Measurements from ENCODE around the gene KLF3. TPM values are rescaled to one million over a fixed set of nuclear protein-coding genes. Genes with fewer than 3 reads are reported as not detected.

The KLF3 gene
- total RNA-seq, 6 experiments from 2014 or later: 21.3 to 37.6 (median 26.8) TPM

DNA sequence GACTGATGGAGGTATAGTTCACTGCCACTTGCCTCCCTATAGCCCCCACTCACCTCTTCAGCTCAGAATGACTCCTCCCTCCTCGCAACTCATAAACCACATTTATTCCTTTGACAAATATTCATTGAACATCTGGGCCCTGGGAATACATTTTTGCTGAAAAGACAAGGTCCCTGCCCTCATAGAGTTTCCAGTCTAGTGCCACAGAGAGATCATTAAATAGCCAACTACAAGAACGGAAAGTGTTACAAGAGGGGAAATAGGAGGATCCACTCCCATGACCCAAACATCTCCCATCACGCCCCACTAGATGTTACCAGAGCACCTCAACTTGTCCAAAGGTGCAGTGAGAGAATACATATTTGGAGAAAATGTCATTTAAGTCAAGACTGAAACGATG, 3.2 kb upstream of the KLF3 start:
- TF ChIP-seq, protein P1, sequence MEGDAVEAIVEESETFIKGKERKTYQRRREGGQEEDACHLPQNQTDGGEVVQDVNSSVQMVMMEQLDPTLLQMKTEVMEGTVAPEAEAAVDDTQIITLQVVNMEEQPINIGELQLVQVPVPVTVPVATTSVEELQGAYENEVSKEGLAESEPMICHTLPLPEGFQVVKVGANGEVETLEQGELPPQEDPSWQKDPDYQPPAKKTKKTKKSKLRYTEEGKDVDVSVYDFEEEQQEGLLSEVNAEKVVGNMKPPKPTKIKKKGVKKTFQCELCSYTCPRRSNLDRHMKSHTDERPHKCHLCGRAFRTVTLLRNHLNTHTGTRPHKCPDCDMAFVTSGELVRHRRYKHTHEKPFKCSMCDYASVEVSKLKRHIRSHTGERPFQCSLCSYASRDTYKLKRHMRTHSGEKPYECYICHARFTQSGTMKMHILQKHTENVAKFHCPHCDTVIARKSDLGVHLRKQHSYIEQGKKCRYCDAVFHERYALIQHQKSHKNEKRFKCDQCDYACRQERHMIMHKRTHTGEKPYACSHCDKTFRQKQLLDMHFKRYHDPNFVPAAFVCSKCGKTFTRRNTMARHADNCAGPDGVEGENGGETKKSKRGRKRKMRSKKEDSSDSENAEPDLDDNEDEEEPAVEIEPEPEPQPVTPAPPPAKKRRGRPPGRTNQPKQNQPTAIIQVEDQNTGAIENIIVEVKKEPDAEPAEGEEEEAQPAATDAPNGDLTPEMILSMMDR (IDR thresholded peaks at IDR 0.05): no peak
- TF ChIP-seq POLR2A (IDR thresholded peaks at IDR 0.05): no peak
- no peaks in the 10 kb centered on the region for H3K9me3 ChIP-seq
- ATAC-seq (no peak), DNase-seq (no peak)
- no peaks in the 10 kb centered on the region for H3K36me3 ChIP-seq
- H3K4me1 ChIP-seq: peaks cover 0 to 5% (median 0%) of the 10 kb centered on the region in 4 donors
- no peak overlapping the region for H3K27ac ChIP-seq
- H3K4me3 ChIP-seq: no peak overlapping the region
- H3K27me3 ChIP-seq: no peaks in the 10 kb centered on the region
- intact Hi-C loops (cut with DNase I): loop anchor here (10.0 kb wide), 2 partner anchors 276 to 336 kb away; no protein-coding TSS in a partner anchor
- 98% methylated on average over 4 of the region's 4 CpGs for WGBS (ENCODE audit: insufficient coverage, low coverage, low lambda C conversion rate, missing lambda C conversion rate)

DNA sequence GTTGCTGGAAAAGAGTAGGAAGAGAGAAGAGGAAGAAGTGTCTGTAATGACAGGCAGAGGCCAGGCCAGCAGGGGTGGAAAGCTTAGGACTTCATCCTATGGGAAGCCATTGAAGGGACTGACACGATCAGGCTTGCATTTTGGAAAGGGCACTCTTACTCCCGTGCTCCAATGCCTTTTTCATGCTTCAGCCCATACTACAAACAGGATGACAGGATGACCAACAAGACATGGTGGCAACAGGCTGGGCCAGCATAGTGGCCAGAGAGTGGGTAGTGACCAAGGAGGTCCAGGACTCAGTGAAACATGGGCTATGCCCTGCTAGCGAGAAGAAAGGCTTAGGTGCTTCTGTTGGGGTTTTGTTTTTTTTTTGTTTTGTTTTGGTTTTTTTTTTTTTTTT, 2.6 kb upstream of the KLF3 start:
- no peak for DNase-seq
- TF ChIP-seq, protein P1 (IDR thresholded peaks at IDR 0.05): no peak
- intact Hi-C loops (cut with DNase I): loop anchor here (10.0 kb wide), 2 partner anchors 277 to 337 kb away; no protein-coding TSS in a partner anchor
- H3K9me3 ChIP-seq: no peaks in the 10 kb centered on the region
- no peak overlapping the region for H3K4me3 ChIP-seq
- no peak overlapping the region for H3K27ac ChIP-seq
- H3K36me3 ChIP-seq: no peaks in the 10 kb centered on the region
- 100% methylated on average over 2 of the region's 3 CpGs for WGBS (ENCODE audit: insufficient coverage, low coverage, low lambda C conversion rate, missing lambda C conversion rate)
- no peaks in the 10 kb centered on the region for H3K27me3 ChIP-seq
- H3K4me1 ChIP-seq: peaks cover 0 to 5% (median 2%) of the 10 kb centered on the region in 4 donors
- ATAC-seq: no peak

DNA sequence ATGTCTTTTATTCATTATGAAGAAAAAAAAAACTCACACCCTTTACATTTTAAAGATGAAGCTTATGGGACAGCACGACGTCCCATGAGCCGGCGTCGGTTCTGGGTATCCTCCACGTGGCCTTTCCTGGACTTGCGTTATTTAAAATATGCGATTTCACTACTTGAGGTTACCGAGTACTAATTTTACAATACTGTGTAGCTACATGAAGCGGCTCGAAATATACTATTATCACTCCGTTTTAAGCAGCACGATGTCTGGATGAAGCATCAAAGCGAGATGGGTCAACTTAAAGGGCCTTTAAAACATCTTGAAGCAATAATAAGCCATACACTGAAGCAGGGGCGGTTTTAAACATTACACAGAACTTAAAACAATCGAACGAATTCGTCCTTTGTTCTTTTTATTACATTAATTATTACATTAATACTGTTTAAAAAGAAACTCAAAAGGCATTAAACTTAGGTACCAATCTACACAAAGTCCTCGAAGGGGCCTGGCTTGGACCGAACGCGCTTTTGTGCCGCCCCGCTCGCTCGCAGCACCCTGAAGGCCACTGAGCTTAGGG, 1.4 kb upstream of the KLF3 start:
- Histone ChIP-seq H3K4me3 (peak overlapping the region; percentile 59 to 65 (median 64)), H3K4me1 (peaks cover 0 to 12% (median 3%) of the 10 kb centered on the region in 4 donors), H3K9me3 (no peaks in the 10 kb centered on the region), H3K36me3 (no peaks in the 10 kb centered on the region), H3K27ac (peak overlapping the region; percentile 90 to 98 (median 90)), H3K27me3 (no peaks in the 10 kb centered on the region)
- ATAC-seq (no peak), DNase-seq (no peak)
- intact Hi-C loops (cut with DNase I): loop anchor here (10.0 kb wide), 2 partner anchors 278 to 338 kb away; no protein-coding TSS in a partner anchor
- no peak for TF ChIP-seq POLR2A (IDR thresholded peaks at IDR 0.05)
- TF ChIP-seq, protein P1 (IDR thresholded peaks at IDR 0.05): no peak
- 60% methylated on average over 26 of the region's 26 CpGs for WGBS (ENCODE audit: insufficient coverage, low coverage, low lambda C conversion rate, missing lambda C conversion rate)

DNA sequence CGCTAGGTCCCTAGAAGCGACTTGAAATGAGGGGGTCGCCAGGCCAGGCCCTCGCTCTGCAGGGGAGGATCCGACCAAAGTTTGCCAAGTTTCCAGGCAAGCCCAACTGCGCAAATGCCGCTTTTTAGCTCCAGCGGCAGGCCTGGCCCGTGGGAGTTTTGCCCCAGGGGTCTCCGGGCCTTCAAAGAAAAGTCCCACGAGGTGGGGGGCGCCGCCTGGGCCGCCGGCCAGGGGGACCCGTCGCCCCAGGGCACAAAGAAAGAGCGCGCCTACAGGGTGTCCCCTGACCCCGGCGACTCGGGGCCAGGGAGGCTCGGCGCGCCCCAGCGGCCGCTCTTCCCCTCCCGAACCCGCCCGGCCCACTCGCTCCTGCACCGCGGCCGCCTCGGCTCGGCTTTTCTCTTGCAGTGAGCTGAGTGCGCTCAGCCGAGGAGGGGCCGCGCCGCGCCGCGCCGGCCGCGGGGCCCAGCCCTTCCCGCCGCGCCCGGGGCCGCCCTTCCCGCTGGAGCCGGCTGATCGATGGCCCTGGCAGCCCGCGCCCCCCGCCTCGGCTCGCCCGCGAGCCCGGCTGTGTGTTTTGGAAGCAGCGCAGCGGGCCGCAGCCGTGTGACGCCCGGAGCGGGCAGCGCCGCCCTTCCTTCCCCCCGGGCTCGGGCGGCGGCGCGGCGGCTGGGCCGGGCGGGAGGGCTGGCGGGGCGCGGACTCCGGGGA, 754 bp upstream of the KLF3 start:
- 2% methylated on average over 17 of the region's 85 CpGs for WGBS (ENCODE audit: insufficient coverage, low coverage, low lambda C conversion rate, missing lambda C conversion rate)
- H3K27ac ChIP-seq: peak overlapping the region; percentile 90 to 98 (median 90)
- TF ChIP-seq POLR2A (IDR thresholded peaks at IDR 0.05): peak; percentile 86
- TF ChIP-seq, protein P1 (IDR thresholded peaks at IDR 0.05): peak in 1 of 4 donors; percentile 4
- no peaks in the 10 kb centered on the region for H3K36me3 ChIP-seq
- peak overlapping the region; percentile 59 to 65 (median 64) for H3K4me3 ChIP-seq
- no peaks in the 10 kb centered on the region for H3K27me3 ChIP-seq
- intact Hi-C loops (cut with DNase I): loop anchor here (10.0 kb wide), 2 partner anchors 278 to 338 kb away; no protein-coding TSS in a partner anchor
- DNase-seq: peak in 2 of 3 donors; percentile 38 to 95
- H3K4me1 ChIP-seq: peaks cover 0 to 18% (median 6%) of the 10 kb centered on the region in 4 donors
- H3K9me3 ChIP-seq: no peaks in the 10 kb centered on the region
- ATAC-seq: peak in 1 of 4 donors; percentile 65

Data from right lobe of liver (tissue), 6 donors.